ENCODE results near the gene CALD1.

CALD1 gene

GRCh38 chr7:134946260-134946659 lies 166.8 kb downstream of the CALD1 start:
- no peak for TF ChIP-seq CTCF (IDR thresholded peaks at IDR 0.05)
- no peak for TF ChIP-seq ZFX (IDR thresholded peaks at IDR 0.05; ENCODE audit: borderline replicate concordance)
- no peak overlapping the region for H3K27ac ChIP-seq

- TF ChIP-seq CTCF (IDR thresholded peaks at IDR 0.05): no peak
- no peak for TF ChIP-seq ZFX (IDR thresholded peaks at IDR 0.05; ENCODE audit: borderline replicate concordance)
- H3K27ac ChIP-seq: no peak overlapping the region
Observed at GRCh38 chr7:134947329-134947728, 167.9 kb downstream of the CALD1 start.

GRCh38 chr7:134947831-134948230 lies 168.4 kb downstream of the CALD1 start:
- TF ChIP-seq CTCF (IDR thresholded peaks at IDR 0.05) (no peak), ZFX (IDR thresholded peaks at IDR 0.05; ENCODE audit: borderline replicate concordance) (no peak)
- H3K27ac ChIP-seq: no peak overlapping the region

- TF ChIP-seq ZFX (IDR thresholded peaks at IDR 0.05; ENCODE audit: borderline replicate concordance): no peak
- TF ChIP-seq CTCF (IDR thresholded peaks at IDR 0.05): no peak
- H3K27ac ChIP-seq: no peak overlapping the region
Observed at GRCh38 chr7:134948246-134948645, 168.8 kb downstream of the CALD1 start.

- H3K27ac ChIP-seq: no peak overlapping the region
- TF ChIP-seq CTCF (IDR thresholded peaks at IDR 0.05) (no peak), ZFX (IDR thresholded peaks at IDR 0.05; ENCODE audit: borderline replicate concordance) (no peak)
Observed at GRCh38 chr7:134948736-134949135, 169.3 kb downstream of the CALD1 start.

- H3K27ac ChIP-seq: no peak overlapping the region
- TF ChIP-seq ZFX (IDR thresholded peaks at IDR 0.05; ENCODE audit: borderline replicate concordance) (no peak), CTCF (IDR thresholded peaks at IDR 0.05) (no peak)
Observed at GRCh38 chr7:134949171-134949570, 169.7 kb downstream of the CALD1 start.

- TF ChIP-seq CTCF (IDR thresholded peaks at IDR 0.05): peak; percentile 84
- TF ChIP-seq ZFX (IDR thresholded peaks at IDR 0.05; ENCODE audit: borderline replicate concordance): no peak
- no peak overlapping the region for H3K27ac ChIP-seq
Observed at GRCh38 chr7:134954197-134955082, 175.0 kb downstream of the CALD1 start.
